GM13977 (cell line): Measurements from ENCODE around the gene SYT6.

ENCODE experiments used
- DNase-seq: peaks from one replicate; pipeline ENCODE4 v3.0.0; 2012; ENCODE audit warnings: low spot score
- CTCF ChIP-seq: IDR thresholded peaks from 2 replicates; pipeline ENCODE4 v1.5.1; 2012; ENCODE audit warnings: mild to moderate bottlenecking, control low read depth; ENCODE audit not compliant: insufficient read depth; ENCODE audit errors: extremely low read depth, missing control alignments
- in situ Hi-C: fragments of 300-500 bp; cut with MboI; formaldehyde crosslinking; loops from one replicate; pipeline ENCODE4 v1.12.0; 2022; ENCODE audit warnings: low sequenced_read_pairs, low pct_unique_long_range_greater_than_20kb, mixed read lengths, inconsistent platforms; ENCODE audit not compliant: unreplicated experiment

Gene SYT6

GRCh38 chr1:114116086-114116485 is 37.6 kb downstream of the SYT6 start:
- no peak for TF ChIP-seq CTCF
- in situ Hi-C loops, result no loop called here
- no peak for DNase-seq

- in situ Hi-C loops, result no loop called here
- no peak for TF ChIP-seq CTCF
- DNase-seq, result no peak
These were observed 39.2 kb downstream of the SYT6 start for GRCh38 chr1:114114185-114115094.

- in situ Hi-C loops, result no loop called here
- no peak for DNase-seq
- TF ChIP-seq CTCF, result no peak
These were observed 40.1 kb downstream of the SYT6 start for GRCh38 chr1:114113411-114114184.

GRCh38 chr1:114112775-114113174 is 40.9 kb downstream of the SYT6 start:
- DNase-seq, result no peak
- TF ChIP-seq CTCF, result no peak
- in situ Hi-C loops, result no loop called here

- no peak for DNase-seq
- in situ Hi-C loops, result no loop called here
- no peak for TF ChIP-seq CTCF
These were observed 41.7 kb downstream of the SYT6 start for GRCh38 chr1:114111731-114112641.

- DNase-seq, result no peak
- in situ Hi-C loops, result no loop called here
- TF ChIP-seq CTCF, result no peak
These were observed 43.7 kb downstream of the SYT6 start for GRCh38 chr1:114109981-114110380.
